Measurements from ENCODE around the gene VIPR2.
"Not testable (repeated sequence)": the region's sequence is repeated elsewhere in the genome, so short reads cannot be mapped to it uniquely, and the experiment has no call there.

The VIPR2 gene

DNA sequence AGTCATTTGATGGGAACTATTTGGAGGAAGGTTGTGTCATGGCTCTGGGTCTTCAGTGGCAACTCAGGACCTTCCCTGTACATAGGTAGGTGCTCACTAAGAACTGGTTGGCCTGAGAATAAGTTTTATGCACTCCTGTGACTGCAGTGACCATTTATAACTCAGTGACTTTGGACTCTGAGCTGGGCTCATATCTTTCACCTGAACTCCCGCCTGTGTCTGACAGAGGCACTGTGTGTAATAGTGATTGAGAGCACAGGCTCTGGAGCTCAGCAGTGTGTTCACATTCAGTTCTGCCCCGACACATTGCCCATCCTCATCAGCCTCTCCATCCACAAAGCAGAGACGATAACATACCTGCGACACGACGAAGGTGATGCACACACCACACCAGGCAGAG lies 34.6 kb upstream of the VIPR2 start:
- no peak for DNase-seq (ENCODE audit: low spot score)
- Histone ChIP-seq H3K27ac (no peak overlapping the region), H3K4me3 (no peak overlapping the region)
- TF ChIP-seq, protein P1, sequence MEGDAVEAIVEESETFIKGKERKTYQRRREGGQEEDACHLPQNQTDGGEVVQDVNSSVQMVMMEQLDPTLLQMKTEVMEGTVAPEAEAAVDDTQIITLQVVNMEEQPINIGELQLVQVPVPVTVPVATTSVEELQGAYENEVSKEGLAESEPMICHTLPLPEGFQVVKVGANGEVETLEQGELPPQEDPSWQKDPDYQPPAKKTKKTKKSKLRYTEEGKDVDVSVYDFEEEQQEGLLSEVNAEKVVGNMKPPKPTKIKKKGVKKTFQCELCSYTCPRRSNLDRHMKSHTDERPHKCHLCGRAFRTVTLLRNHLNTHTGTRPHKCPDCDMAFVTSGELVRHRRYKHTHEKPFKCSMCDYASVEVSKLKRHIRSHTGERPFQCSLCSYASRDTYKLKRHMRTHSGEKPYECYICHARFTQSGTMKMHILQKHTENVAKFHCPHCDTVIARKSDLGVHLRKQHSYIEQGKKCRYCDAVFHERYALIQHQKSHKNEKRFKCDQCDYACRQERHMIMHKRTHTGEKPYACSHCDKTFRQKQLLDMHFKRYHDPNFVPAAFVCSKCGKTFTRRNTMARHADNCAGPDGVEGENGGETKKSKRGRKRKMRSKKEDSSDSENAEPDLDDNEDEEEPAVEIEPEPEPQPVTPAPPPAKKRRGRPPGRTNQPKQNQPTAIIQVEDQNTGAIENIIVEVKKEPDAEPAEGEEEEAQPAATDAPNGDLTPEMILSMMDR (IDR thresholded peaks at IDR 0.05): no peak

DNA sequence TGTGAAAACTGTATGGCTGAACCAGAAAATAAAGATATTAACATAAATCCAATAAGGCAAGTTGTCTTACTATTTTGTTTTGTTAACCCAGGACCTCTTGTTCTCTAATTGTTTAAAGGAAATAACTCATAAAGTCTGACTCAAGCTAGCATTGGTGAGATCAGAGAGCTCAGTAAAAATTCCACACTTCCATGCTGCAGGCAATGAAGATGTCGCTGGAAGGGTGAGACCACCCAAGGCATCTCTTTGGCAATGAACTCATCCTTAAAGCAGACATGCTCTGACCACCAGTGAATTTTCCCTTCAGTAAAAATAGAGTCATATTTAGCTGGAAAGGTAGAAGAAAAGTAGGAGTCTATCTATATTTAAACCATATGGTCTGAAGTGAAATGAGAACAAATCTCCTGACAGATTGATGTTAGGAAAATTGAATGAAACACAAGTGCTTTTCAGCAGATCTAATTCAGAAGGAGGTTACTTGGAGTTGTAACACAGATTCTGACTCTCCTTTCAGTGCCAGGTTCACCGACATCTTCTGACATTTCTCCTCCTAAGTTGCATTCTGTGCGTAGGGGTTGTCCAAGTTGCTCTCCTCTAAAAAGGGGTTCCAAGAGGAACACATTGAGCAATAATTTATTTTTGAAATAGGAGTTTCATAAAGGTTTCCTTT lies 32.8 kb upstream of the VIPR2 start:
- DNase-seq (ENCODE audit: low spot score): no peak
- H3K27ac ChIP-seq: no peak overlapping the region
- no peak overlapping the region for H3K4me3 ChIP-seq
- TF ChIP-seq, protein P1 (IDR thresholded peaks at IDR 0.05): no peak

DNA sequence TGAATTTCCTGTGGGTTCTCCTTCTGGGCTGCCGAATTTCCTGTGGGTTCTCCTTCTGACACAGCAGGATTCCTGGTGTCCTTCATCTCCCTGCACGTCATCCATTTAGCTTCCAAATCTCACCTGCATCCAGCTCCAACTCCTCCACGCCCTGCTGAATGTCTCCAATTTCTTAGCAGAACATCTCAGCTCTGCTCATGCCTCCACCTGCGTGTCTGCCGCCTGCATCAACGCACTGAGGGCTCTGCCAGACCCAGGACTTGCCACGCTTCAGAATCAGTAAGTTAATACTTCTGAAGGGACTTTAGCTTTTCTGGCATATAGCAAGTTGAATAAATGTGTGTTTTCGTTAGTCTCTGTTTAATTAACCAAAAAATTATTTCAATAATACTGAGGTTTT lies 31.1 kb upstream of the VIPR2 start:
- Histone ChIP-seq H3K27ac (no peak overlapping the region), H3K4me3 (no peak overlapping the region)
- TF ChIP-seq, protein P1 (IDR thresholded peaks at IDR 0.05): no peak
- no peak for DNase-seq (ENCODE audit: low spot score)

DNA sequence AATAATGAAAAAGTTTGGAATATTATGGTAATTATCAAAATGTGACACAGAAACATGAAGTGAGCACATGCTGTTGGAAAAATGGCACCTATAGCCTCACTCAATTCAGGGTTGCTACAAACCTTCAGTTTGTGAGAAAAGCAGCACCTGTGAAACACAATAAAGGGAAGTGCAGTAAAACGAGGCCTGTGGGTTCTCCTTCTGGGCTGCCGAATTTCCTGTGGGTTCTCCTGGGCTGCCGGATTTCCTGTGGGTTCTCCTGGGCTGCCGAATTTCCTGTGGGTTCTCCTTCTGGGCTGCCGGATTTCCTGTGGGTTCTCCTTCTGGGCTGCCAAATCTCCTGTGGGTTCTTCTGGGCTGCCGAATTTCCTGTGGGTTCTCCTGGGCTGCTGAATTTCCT lies 30.4 kb upstream of the VIPR2 start:
- not testable (repeated sequence) for H3K4me3 ChIP-seq; DNase-seq (ENCODE audit: low spot score)

DNA sequence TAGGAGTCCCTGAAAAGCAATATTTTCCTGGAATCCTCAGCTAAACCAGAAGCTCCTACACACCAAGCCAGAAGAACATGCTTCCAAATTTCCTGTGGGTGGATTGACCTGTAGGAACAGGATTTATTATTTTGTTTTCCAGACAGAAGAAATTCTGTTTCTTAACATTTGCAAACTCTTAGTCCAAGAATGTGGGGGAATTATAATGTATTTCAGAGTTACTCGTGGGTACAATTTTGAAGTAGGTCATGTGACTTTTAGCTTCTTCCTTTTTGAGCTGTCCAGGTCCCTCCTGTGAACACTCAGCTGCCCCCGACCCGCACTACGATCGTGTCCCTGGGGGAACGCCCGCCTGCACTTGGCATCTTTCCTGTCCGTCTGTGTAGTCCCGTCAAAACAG lies 27.7 kb upstream of the VIPR2 start:
- Histone ChIP-seq H3K4me3 (no peak overlapping the region), H3K27ac (no peak overlapping the region)
- TF ChIP-seq, protein P1 (IDR thresholded peaks at IDR 0.05): no peak
- DNase-seq (ENCODE audit: low spot score): no peak

More for the DNA sequence above, 30.4 kb upstream of the VIPR2 start:
- H3K27ac ChIP-seq: not testable (repeated sequence)

DNA sequence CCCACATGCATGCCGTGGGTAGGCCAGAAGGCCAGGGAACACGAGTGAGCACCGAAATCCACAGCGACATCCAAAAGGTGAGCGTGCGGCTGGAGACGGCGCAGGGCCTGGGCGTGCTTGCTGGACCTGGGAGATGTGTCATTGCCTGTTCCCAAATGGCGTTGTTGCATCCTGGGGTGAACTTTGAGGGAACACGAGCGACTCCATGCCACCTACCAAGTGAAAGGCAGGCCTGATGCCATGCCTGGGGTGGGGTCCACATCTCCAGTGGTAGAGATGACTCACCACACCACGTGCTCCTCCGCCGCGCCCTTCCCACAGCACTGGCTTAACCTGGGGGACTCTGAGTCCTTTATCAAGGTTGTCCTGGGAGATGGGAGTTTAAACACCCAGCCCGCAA lies 24.7 kb upstream of the VIPR2 start:
- TF ChIP-seq, protein P1 (IDR thresholded peaks at IDR 0.05): no peak
- no peak overlapping the region for H3K4me3 ChIP-seq
- H3K27ac ChIP-seq: no peak overlapping the region
- no peak for DNase-seq (ENCODE audit: low spot score)

DNA sequence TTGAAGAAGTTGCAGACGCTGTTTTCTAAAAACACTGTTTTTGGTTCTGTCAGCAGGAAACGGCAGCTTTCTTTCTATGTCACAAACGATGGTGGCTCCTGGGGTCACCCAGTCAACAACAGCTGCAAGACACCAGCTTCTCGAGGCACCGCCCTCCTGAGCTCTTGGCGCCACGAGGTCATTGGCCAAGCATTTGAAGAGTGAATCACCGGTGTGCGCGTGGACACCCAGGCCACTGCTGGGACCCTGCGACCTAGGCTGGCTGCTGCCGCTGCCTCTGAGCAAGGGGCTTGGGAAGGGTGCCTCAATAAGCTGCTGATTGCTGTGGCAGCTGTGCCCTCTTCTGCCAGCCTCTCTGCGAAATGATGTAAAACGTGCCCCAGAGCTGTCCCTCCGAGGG lies 22.5 kb upstream of the VIPR2 start:
- DNase-seq (ENCODE audit: low spot score): no peak
- Histone ChIP-seq H3K4me3 (no peak overlapping the region), H3K27ac (no peak overlapping the region)
- TF ChIP-seq, protein P1 (IDR thresholded peaks at IDR 0.05): no peak

All from coronary artery (tissue), 2 donors.